22Rv1 (cell line): ENCODE results near the gene PMFBP1.

ENCODE experiments used
- CTCF ChIP-seq: fragments of 450-650 bp; IDR thresholded peaks from 2 replicates; pipeline ENCODE4 v1.5.1; 2017; ENCODE audit warnings: mild to moderate bottlenecking
- ZFX ChIP-seq: fragments of 450-650 bp; IDR thresholded peaks from 2 replicates; pipeline ENCODE4 v1.6.1; 2017; ENCODE audit warnings: antibody characterized with exemption, borderline replicate concordance

GRCh38 chr16:72137380-72138063 lies 34.4 kb downstream of the PMFBP1 start:
- TF ChIP-seq CTCF (no peak), ZFX (no peak)
